CD14-positive monocyte (primary cell): Measurements from ENCODE around the gene GRM2. TPM values are rescaled to one million over a fixed set of nuclear protein-coding genes. Genes with fewer than 3 reads are reported as not detected.

Source experiments
- DNase-seq, 3 donors: peaks; one replicate each; pipeline ENCODE4 v3.0.0-alpha.2; 2011 to 2022
- H2AFZ ChIP-seq: 2 replicates; pipeline ENCODE4 v1.6.0; 2012; ENCODE audit warnings: mild to moderate bottlenecking, low read depth, low read length, inconsistent platforms; ENCODE audit not compliant: insufficient read depth, poor library complexity, severe bottlenecking
- H3K27ac ChIP-seq, 2 donors: 1 replicate in 1 of 2; 2 replicates in 1 of 2; pipeline ENCODE4 v1.5.1; 2012 to 2013; ENCODE audit warnings: low read length in 2 of 2, control low read depth in 1 of 2, inconsistent platforms in 1 of 2, low read depth in 1 of 2, mild to moderate bottlenecking in 1 of 2
- H3K27me3 ChIP-seq, 2 donors: one replicate each; pipeline versions ENCODE4 v1.6.0 to v1.6.1; 2011 to 2013; ENCODE audit warnings: low read length in 2 of 2; ENCODE audit not compliant: control insufficient read depth in 2 of 2, insufficient read depth in 2 of 2
- H3K36me3 ChIP-seq, 2 donors: replicated peaks in 1 of 2; 1 replicate in 1 of 2; 2 replicates in 1 of 2; pipeline versions ENCODE4 v1.5.1 to v1.6.1; 2012 to 2013; ENCODE audit warnings: low read length in 2 of 2, control low read depth in 1 of 2, inconsistent platforms in 1 of 2, mild to moderate bottlenecking in 1 of 2; ENCODE audit not compliant: insufficient read depth in 2 of 2, control insufficient read depth in 1 of 2
- H3K4me1 ChIP-seq, 2 donors: 1 replicate in 1 of 2; 2 replicates in 1 of 2; pipeline versions ENCODE4 v1.5.1 to v1.6.1; 2012 to 2013; ENCODE audit warnings: low read length in 2 of 2, control low read depth in 1 of 2, inconsistent platforms in 1 of 2, mild to moderate bottlenecking in 1 of 2, moderate library complexity in 1 of 2; ENCODE audit not compliant: insufficient read depth in 2 of 2, control insufficient read depth in 1 of 2
- H3K4me2 ChIP-seq: replicated peaks from 2 replicates; pipeline ENCODE3; 2012; ENCODE audit warnings: low read length, moderate library complexity, mild to moderate bottlenecking; ENCODE audit not compliant: poor library complexity, severe bottlenecking; ENCODE audit errors: extremely low read depth
- H3K4me3 ChIP-seq, 3 experiments: fragments of 200-600 bp in 1 of 3; sonication (generic) in 1 of 3; replicated peaks in 1 of 3; 1 replicate in 2 of 3; 2 replicates in 1 of 3; pipeline ENCODE4 v1.5.1; 2011 to 2013; ENCODE audit warnings: low read length in 3 of 3, mild to moderate bottlenecking in 3 of 3, control low read depth in 2 of 3, low read depth in 2 of 3, inconsistent platforms in 1 of 3, moderate library complexity in 1 of 3
- H3K79me2 ChIP-seq: 2 replicates; pipeline ENCODE4 v1.6.0; 2012; ENCODE audit warnings: mild to moderate bottlenecking, control low read depth, inconsistent platforms, low read length, moderate library complexity; ENCODE audit not compliant: insufficient read depth
- H3K9ac ChIP-seq: 2 replicates; pipeline ENCODE4 v1.6.0; 2017; ENCODE audit warnings: low read length, mild to moderate bottlenecking; ENCODE audit not compliant: insufficient read depth, poor library complexity, severe bottlenecking
- H3K9me3 ChIP-seq, 2 donors: replicated peaks in 1 of 2; 1 replicate in 1 of 2; 2 replicates in 1 of 2; pipeline versions ENCODE4 v1.5.1 to v1.6.1; 2012 to 2013; ENCODE audit warnings: low read length in 2 of 2, control low read depth in 1 of 2; ENCODE audit not compliant: control insufficient read depth in 1 of 2, insufficient read depth in 1 of 2
- H4K20me1 ChIP-seq: 2 replicates; pipeline ENCODE4 v1.6.0; 2012; ENCODE audit warnings: mild to moderate bottlenecking, low read length, control low read depth, moderate library complexity; ENCODE audit not compliant: insufficient read depth
- H3K27ac Mint-ChIP-seq, 7 donors: one replicate each; pipeline ENCODE4 v1.8.0; 2020; ENCODE audit warnings: mild to moderate bottlenecking in 7 of 7, mixed read lengths in 7 of 7, moderate library complexity in 6 of 7, inconsistent platforms in 2 of 7
- H3K27me3 Mint-ChIP-seq, 3 donors: one replicate each; pipeline ENCODE4 v1.8.0; 2021 to 2022; ENCODE audit warnings: low read depth in 3 of 3, mild to moderate bottlenecking in 3 of 3, mixed read lengths in 3 of 3, moderate library complexity in 3 of 3, inconsistent platforms in 1 of 3
- H3K36me3 Mint-ChIP-seq, 2 donors: one replicate each; pipeline ENCODE4 v1.8.0; 2020; ENCODE audit warnings: mixed read lengths in 2 of 2, inconsistent platforms in 1 of 2, mild to moderate bottlenecking in 1 of 2
- H3K4me1 Mint-ChIP-seq: one replicate; pipeline ENCODE4 v1.8.0; 2020; ENCODE audit warnings: mild to moderate bottlenecking, mixed read lengths
- H3K4me3 Mint-ChIP-seq, 2 donors: one replicate each; pipeline ENCODE4 v1.8.0; 2020; ENCODE audit warnings: mild to moderate bottlenecking in 2 of 2, mixed read lengths in 2 of 2, moderate library complexity in 1 of 2
- H3K9me3 Mint-ChIP-seq, 7 donors: one replicate each; pipeline ENCODE4 v1.8.0; 2020 to 2022; ENCODE audit warnings: mixed read lengths in 7 of 7, mild to moderate bottlenecking in 6 of 7, moderate library complexity in 6 of 7, inconsistent platforms in 2 of 7
- CTCF ChIP-seq: fragments of 200-600 bp; IDR thresholded peaks from one replicate; pipeline ENCODE4 v1.8.0; 2022; ENCODE audit warnings: antibody characterized with exemption, mild to moderate bottlenecking
- WGBS: methylation state at CpG from one replicate; pipeline ENCODE4 v1.1.5; 2013; ENCODE audit warnings: missing lambda C conversion rate; ENCODE audit not compliant: insufficient coverage; 5-methylcytosine and 5-hydroxymethylcytosine counted together
- intact Hi-C, 2 donors: fragments of 100-400 bp; cut with micrococcal nuclease; formaldehyde crosslinking; loops; one replicate each; pipeline versions ENCODE4 v1.15.0 to v1.15.1; 2023
- polyA plus RNA-seq, 3 donors: library from polyadenylated mRNA; depleted of rRNA in 1 of 3; unstranded in 2 of 3; stranded (reverse) in 1 of 3; fragments of 300-500 nt in 2 of 3; fragments of >200 nt in 1 of 3; fragmentation: Illumina TruSeq in 2 of 3; gene quantifications; 1 replicate in 2 of 3; 2 replicates in 1 of 3; pipeline ENCODE4 v1.2.3, GENCODE V29; 2012 to 2021

The GRM2 gene
- polyA plus RNA-seq, 3 donors = 0.72 TPM; not detected in 2

GRCh38 chr3:51678186-51678585 lies 28.7 kb upstream of the GRM2 start:
- Histone ChIP-seq H3K36me3 (peaks cover 44 to 59% of the 10 kb centered on the region in 2 donors), H3K4me1 (peaks cover 33 to 55% of the 10 kb centered on the region in 2 donors), H3K27me3 (no peaks in the 10 kb centered on the region), H3K4me2 (no peak overlapping the region), H3K9ac (no peak overlapping the region), H3K79me2 (peaks cover 72% of the 10 kb centered on the region), H3K9me3 (no peaks in the 10 kb centered on the region), H2AFZ (no peak overlapping the region), H3K27ac (peak overlapping the region in 1 of 2 donors; percentile 46), H4K20me1 (peaks cover 67% of the 10 kb centered on the region), H3K4me3 (no peak overlapping the region)
- Mint-ChIP-seq H3K4me3 (no peak overlapping the region), H3K27me3 (peaks cover 0 to 2% (median 0%) of the 10 kb centered on the region in 3 donors), H3K27ac (peak overlapping the region in 3 of 7 donors; percentile 14 to 72 (median 56)), H3K4me1 (peaks cover 81% of the 10 kb centered on the region), H3K36me3 (peaks cover 46 to 65% of the 10 kb centered on the region in 2 donors), H3K9me3 (no peaks in the 10 kb centered on the region)
- intact Hi-C loops = no loop called here
- DNase-seq = no peak
- no peak for TF ChIP-seq CTCF
- WGBS = 100% methylated on average over 1 of the region's 1 CpG

DNA sequence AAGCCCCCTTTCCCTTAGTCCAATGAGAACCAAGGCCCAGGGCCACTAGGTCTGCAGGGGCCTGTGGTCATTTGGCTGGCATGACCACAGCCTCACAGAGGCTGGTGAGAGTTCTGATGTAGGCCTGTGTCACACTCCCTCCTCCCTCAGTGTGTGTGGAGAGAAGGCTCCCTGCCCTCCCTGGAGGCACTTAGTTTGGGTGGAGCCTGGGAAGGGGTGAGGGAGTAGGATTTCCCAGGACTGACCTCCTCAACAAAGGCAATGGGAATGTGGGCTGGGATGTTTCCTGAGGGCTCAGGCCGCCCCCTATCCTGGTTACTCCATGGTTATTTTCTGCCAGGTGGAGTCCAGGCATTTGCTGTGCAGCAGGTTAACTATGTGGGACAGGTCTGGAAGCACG lies 28.2 kb upstream of the GRM2 start:
- Histone ChIP-seq H3K27me3 (no peaks in the 10 kb centered on the region), H3K9me3 (no peaks in the 10 kb centered on the region), H3K9ac (no peak overlapping the region), H3K4me2 (no peak overlapping the region), H3K27ac (peak overlapping the region in 1 of 2 donors; percentile 46), H3K36me3 (peaks cover 44 to 63% of the 10 kb centered on the region in 2 donors), H4K20me1 (peaks cover 67% of the 10 kb centered on the region), H3K4me3 (no peak overlapping the region), H3K4me1 (peaks cover 29 to 50% of the 10 kb centered on the region in 2 donors), H3K79me2 (peaks cover 72% of the 10 kb centered on the region), H2AFZ (no peak overlapping the region)
- Mint-ChIP-seq H3K4me3 (no peak overlapping the region), H3K36me3 (peaks cover 48 to 67% of the 10 kb centered on the region in 2 donors), H3K27ac (peak overlapping the region in 2 of 7 donors; percentile 25 to 70), H3K27me3 (peaks cover 0 to 2% (median 0%) of the 10 kb centered on the region in 3 donors), H3K4me1 (peaks cover 78% of the 10 kb centered on the region), H3K9me3 (no peaks in the 10 kb centered on the region)
- intact Hi-C loops = no loop called here
- 100% methylated on average over 1 of the region's 2 CpGs for WGBS
- no peak for DNase-seq
- TF ChIP-seq CTCF = no peak
